ENCODE data around the gene PPP2R2B. TPM values are rescaled to one million over a fixed set of nuclear protein-coding genes. Genes with fewer than 3 reads are reported as not detected.

Gene PPP2R2B
- total RNA-seq, 4 donors from 2014 or later, result 1.2 to 2.9 (median 1.9) TPM

DNA sequence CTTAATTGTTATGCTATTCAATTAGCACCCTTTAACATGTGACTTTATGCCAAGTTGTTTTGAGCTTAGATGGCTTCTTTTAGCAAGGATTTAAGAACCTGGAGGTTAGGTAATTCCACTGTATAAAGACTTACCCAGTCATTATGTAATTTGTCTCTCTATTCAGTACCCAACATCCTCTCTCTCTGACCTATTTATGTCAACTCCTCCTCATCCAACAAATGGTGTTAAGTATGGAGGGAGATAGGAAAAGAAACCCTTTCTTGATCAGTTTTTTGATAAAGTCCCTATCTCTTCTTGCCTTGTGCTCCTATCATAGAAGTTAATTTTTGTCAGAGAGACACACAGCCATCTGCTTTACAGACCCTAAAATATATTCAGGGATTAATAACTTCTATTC is 181.3 kb downstream of the PPP2R2B start:
- Histone ChIP-seq H3K9me3 (no peaks in the 10 kb centered on the region), H3K27ac (no peak overlapping the region), H3K4me1 (no peaks in the 10 kb centered on the region), H3K4me3 (no peak overlapping the region), H3K27me3 (no peaks in the 10 kb centered on the region), H3K36me3 (no peaks in the 10 kb centered on the region)
- no peak for DNase-seq
- no peak for TF ChIP-seq POLR2A (IDR thresholded peaks at IDR 0.05)
- TF ChIP-seq CTCF (IDR thresholded peaks at IDR 0.05), result no peak

DNA sequence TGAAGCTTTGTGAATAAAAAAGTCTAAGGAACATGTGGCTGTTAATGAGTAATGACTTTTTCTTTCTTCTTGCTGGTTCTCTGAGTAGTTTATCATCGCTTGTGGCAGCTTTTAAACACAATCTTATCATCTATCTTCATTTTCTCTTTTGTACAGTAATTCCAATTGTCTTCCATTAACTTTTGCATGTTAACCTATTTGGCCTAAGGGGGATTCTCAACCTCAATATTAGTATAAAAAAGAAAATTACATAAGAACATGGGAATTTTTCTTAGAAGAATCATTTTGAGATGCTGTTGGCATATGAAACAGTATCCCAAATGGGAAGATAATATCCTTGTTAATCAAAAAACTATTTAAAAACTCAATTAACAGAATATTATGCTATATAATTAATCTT is 182.9 kb downstream of the PPP2R2B start:
- DNase-seq, result no peak
- TF ChIP-seq POLR2A (IDR thresholded peaks at IDR 0.05) (no peak), CTCF (IDR thresholded peaks at IDR 0.05) (no peak)
- no peaks in the 10 kb centered on the region for H3K4me1 ChIP-seq
- H3K27me3 ChIP-seq, result no peaks in the 10 kb centered on the region
- no peak overlapping the region for H3K4me3 ChIP-seq
- no peaks in the 10 kb centered on the region for H3K9me3 ChIP-seq
- H3K36me3 ChIP-seq, result no peaks in the 10 kb centered on the region
- H3K27ac ChIP-seq, result no peak overlapping the region

GRCh38 chr5:146690880-146691355 is 187.6 kb downstream of the PPP2R2B start:
- Histone ChIP-seq H3K27ac (no peak overlapping the region), H3K36me3 (no peaks in the 10 kb centered on the region), H3K27me3 (no peaks in the 10 kb centered on the region), H3K4me1 (no peaks in the 10 kb centered on the region), H3K9me3 (no peaks in the 10 kb centered on the region), H3K4me3 (no peak overlapping the region)
- no peak for DNase-seq
- TF ChIP-seq CTCF (IDR thresholded peaks at IDR 0.05) (no peak), POLR2A (IDR thresholded peaks at IDR 0.05) (no peak)

- H3K4me3 ChIP-seq, result no peak overlapping the region
- DNase-seq, result no peak
- no peaks in the 10 kb centered on the region for H3K9me3 ChIP-seq
- H3K27ac ChIP-seq, result no peak overlapping the region
- no peaks in the 10 kb centered on the region for H3K27me3 ChIP-seq
- H3K4me1 ChIP-seq, result no peaks in the 10 kb centered on the region
- TF ChIP-seq POLR2A (IDR thresholded peaks at IDR 0.05) (no peak), CTCF (IDR thresholded peaks at IDR 0.05) (no peak)
- no peaks in the 10 kb centered on the region for H3K36me3 ChIP-seq
These were observed 190.9 kb downstream of the PPP2R2B start for GRCh38 chr5:146687630-146688029.

GRCh38 chr5:146683861-146684260 is 194.7 kb downstream of the PPP2R2B start:
- TF ChIP-seq CTCF (IDR thresholded peaks at IDR 0.05), result no peak
- no peaks in the 10 kb centered on the region for H3K27me3 ChIP-seq
- H3K36me3 ChIP-seq, result no peaks in the 10 kb centered on the region
- no peaks in the 10 kb centered on the region for H3K9me3 ChIP-seq
- DNase-seq, result no peak
- no peaks in the 10 kb centered on the region for H3K4me1 ChIP-seq
- no peak overlapping the region for H3K4me3 ChIP-seq
- no peak overlapping the region for H3K27ac ChIP-seq

GRCh38 chr5:146682899-146683532 is 195.5 kb downstream of the PPP2R2B start:
- no peak overlapping the region for H3K27ac ChIP-seq
- no peaks in the 10 kb centered on the region for H3K9me3 ChIP-seq
- H3K4me1 ChIP-seq, result no peaks in the 10 kb centered on the region
- no peak overlapping the region for H3K4me3 ChIP-seq
- no peaks in the 10 kb centered on the region for H3K27me3 ChIP-seq
- no peak for TF ChIP-seq POLR2A (IDR thresholded peaks at IDR 0.05)
- TF ChIP-seq CTCF (IDR thresholded peaks at IDR 0.05), result no peak
- no peaks in the 10 kb centered on the region for H3K36me3 ChIP-seq
- no peak for DNase-seq

Measured in Peyer's patch (tissue), 4 donors.